ENCODE data around the gene RPL36.

RPL36 gene

GRCh38 chr19:5690125-5690954, at the start of gene RPL36:
Gene RPL36 (plus strand): TSS chr19:5690295. CDS start chr19:5690508, 213 bp downstream.
- peak; percentile 92 for DNase-seq
- in situ Hi-C loops (cut with HindIII; ENCODE audit: low pct_ligation_motif_present, low pct_unique_long_range_greater_than_20kb, low sequenced_read_pairs), result no loop called here

GRCh38 chr19:5641171-5641570, 48.9 kb upstream of the RPL36 start:
- in situ Hi-C loops (cut with HindIII; ENCODE audit: low pct_ligation_motif_present, low pct_unique_long_range_greater_than_20kb, low sequenced_read_pairs), result no loop called here
- DNase-seq, result no peak

GRCh38 chr19:5642204-5642603, 47.9 kb upstream of the RPL36 start:
- no peak for DNase-seq
- in situ Hi-C loops (cut with HindIII; ENCODE audit: low pct_ligation_motif_present, low pct_unique_long_range_greater_than_20kb, low sequenced_read_pairs), result no loop called here

GRCh38 chr19:5643060-5643459, 47.0 kb upstream of the RPL36 start:
- in situ Hi-C loops (cut with HindIII; ENCODE audit: low pct_ligation_motif_present, low pct_unique_long_range_greater_than_20kb, low sequenced_read_pairs), result no loop called here
- DNase-seq, result no peak

- no peak for DNase-seq
- in situ Hi-C loops (cut with HindIII; ENCODE audit: low pct_ligation_motif_present, low pct_unique_long_range_greater_than_20kb, low sequenced_read_pairs), result no loop called here
These were observed 46.1 kb upstream of the RPL36 start for GRCh38 chr19:5644037-5644436.

- in situ Hi-C loops (cut with HindIII; ENCODE audit: low pct_ligation_motif_present, low pct_unique_long_range_greater_than_20kb, low sequenced_read_pairs), result no loop called here
- no peak for DNase-seq
These were observed 44.7 kb upstream of the RPL36 start for GRCh38 chr19:5645409-5645808.

GRCh38 chr19:5646703-5647102, 43.4 kb upstream of the RPL36 start:
- DNase-seq, result no peak
- in situ Hi-C loops (cut with HindIII; ENCODE audit: low pct_ligation_motif_present, low pct_unique_long_range_greater_than_20kb, low sequenced_read_pairs), result no loop called here

GRCh38 chr19:5648464-5648863, 41.6 kb upstream of the RPL36 start:
- no peak for DNase-seq
- in situ Hi-C loops (cut with HindIII; ENCODE audit: low pct_ligation_motif_present, low pct_unique_long_range_greater_than_20kb, low sequenced_read_pairs), result no loop called here

GRCh38 chr19:5651361-5651760, 38.7 kb upstream of the RPL36 start:
- no peak for DNase-seq
- in situ Hi-C loops (cut with HindIII; ENCODE audit: low pct_ligation_motif_present, low pct_unique_long_range_greater_than_20kb, low sequenced_read_pairs), result no loop called here

- DNase-seq, result no peak
- in situ Hi-C loops (cut with HindIII; ENCODE audit: low pct_ligation_motif_present, low pct_unique_long_range_greater_than_20kb, low sequenced_read_pairs), result no loop called here
These were observed 37.8 kb upstream of the RPL36 start for GRCh38 chr19:5652261-5652660.

GRCh38 chr19:5654931-5655330, 35.2 kb upstream of the RPL36 start:
- no peak for DNase-seq
- in situ Hi-C loops (cut with HindIII; ENCODE audit: low pct_ligation_motif_present, low pct_unique_long_range_greater_than_20kb, low sequenced_read_pairs), result no loop called here

- no peak for DNase-seq
- in situ Hi-C loops (cut with HindIII; ENCODE audit: low pct_ligation_motif_present, low pct_unique_long_range_greater_than_20kb, low sequenced_read_pairs), result no loop called here
These were observed 34.7 kb upstream of the RPL36 start for GRCh38 chr19:5655412-5655811.

GRCh38 chr19:5661483-5661882, 28.6 kb upstream of the RPL36 start:
- in situ Hi-C loops (cut with HindIII; ENCODE audit: low pct_ligation_motif_present, low pct_unique_long_range_greater_than_20kb, low sequenced_read_pairs), result no loop called here
- DNase-seq, result no peak

GRCh38 chr19:5663904-5664303, 26.2 kb upstream of the RPL36 start:
- in situ Hi-C loops (cut with HindIII; ENCODE audit: low pct_ligation_motif_present, low pct_unique_long_range_greater_than_20kb, low sequenced_read_pairs), result no loop called here
- DNase-seq, result no peak

GRCh38 chr19:5664515-5664914, 25.6 kb upstream of the RPL36 start:
- DNase-seq, result no peak
- in situ Hi-C loops (cut with HindIII; ENCODE audit: low pct_ligation_motif_present, low pct_unique_long_range_greater_than_20kb, low sequenced_read_pairs), result no loop called here

- peak; percentile 78 for DNase-seq
- in situ Hi-C loops (cut with HindIII; ENCODE audit: low pct_ligation_motif_present, low pct_unique_long_range_greater_than_20kb, low sequenced_read_pairs), result no loop called here
These were observed 24.1 kb upstream of the RPL36 start for GRCh38 chr19:5665781-5666513.

- DNase-seq, result no peak
- in situ Hi-C loops (cut with HindIII; ENCODE audit: low pct_ligation_motif_present, low pct_unique_long_range_greater_than_20kb, low sequenced_read_pairs), result no loop called here
These were observed 23.0 kb upstream of the RPL36 start for GRCh38 chr19:5666921-5667610.

GRCh38 chr19:5667751-5668271, 22.3 kb upstream of the RPL36 start:
- in situ Hi-C loops (cut with HindIII; ENCODE audit: low pct_ligation_motif_present, low pct_unique_long_range_greater_than_20kb, low sequenced_read_pairs), result no loop called here
- DNase-seq, result no peak

- in situ Hi-C loops (cut with HindIII; ENCODE audit: low pct_ligation_motif_present, low pct_unique_long_range_greater_than_20kb, low sequenced_read_pairs), result no loop called here
- no peak for DNase-seq
These were observed 20.9 kb upstream of the RPL36 start for GRCh38 chr19:5669212-5669611.

Measured in ACHN (cell line).